ENCODE results near the gene AFDN.

Gene AFDN

GRCh38 chr6:167838207-167838748 lies 11.6 kb downstream of the AFDN start:
- H3K27ac ChIP-seq: peak overlapping the region; percentile 5; the same call in 1 of the 2 replicates
- TF ChIP-seq, protein P1, sequence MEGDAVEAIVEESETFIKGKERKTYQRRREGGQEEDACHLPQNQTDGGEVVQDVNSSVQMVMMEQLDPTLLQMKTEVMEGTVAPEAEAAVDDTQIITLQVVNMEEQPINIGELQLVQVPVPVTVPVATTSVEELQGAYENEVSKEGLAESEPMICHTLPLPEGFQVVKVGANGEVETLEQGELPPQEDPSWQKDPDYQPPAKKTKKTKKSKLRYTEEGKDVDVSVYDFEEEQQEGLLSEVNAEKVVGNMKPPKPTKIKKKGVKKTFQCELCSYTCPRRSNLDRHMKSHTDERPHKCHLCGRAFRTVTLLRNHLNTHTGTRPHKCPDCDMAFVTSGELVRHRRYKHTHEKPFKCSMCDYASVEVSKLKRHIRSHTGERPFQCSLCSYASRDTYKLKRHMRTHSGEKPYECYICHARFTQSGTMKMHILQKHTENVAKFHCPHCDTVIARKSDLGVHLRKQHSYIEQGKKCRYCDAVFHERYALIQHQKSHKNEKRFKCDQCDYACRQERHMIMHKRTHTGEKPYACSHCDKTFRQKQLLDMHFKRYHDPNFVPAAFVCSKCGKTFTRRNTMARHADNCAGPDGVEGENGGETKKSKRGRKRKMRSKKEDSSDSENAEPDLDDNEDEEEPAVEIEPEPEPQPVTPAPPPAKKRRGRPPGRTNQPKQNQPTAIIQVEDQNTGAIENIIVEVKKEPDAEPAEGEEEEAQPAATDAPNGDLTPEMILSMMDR (conservative IDR thresholded peaks at IDR 0.05): no peak

DNA sequence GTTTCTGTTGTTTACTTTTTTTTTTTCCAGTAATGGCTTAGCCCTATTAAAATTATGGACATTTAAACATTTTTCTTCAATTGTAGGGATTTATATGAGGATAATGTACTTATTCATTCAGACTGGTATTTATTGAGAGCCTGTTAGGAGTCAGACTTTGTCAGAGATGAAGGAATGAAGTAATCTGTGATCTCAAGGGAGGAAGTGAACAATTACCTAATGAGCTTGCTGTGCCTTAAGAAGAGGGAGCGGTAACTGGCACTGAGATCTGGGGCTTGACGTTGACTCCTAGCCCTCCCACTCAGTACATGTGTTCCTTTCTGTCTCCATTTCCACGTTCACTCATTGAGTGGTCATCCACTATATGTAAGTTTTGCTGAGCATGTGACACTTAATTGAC lies 12.6 kb downstream of the AFDN start:
- TF ChIP-seq, protein P1 (conservative IDR thresholded peaks at IDR 0.05): no peak
- H3K27ac ChIP-seq: no peak overlapping the region; the same call in 1 of the 2 replicates

- no peak overlapping the region; the same call in 1 of the 2 replicates for H3K27ac ChIP-seq
- TF ChIP-seq, protein P1 (conservative IDR thresholded peaks at IDR 0.05): no peak
These were observed 13.0 kb downstream of the AFDN start for GRCh38 chr6:167839755-167840154.

DNA sequence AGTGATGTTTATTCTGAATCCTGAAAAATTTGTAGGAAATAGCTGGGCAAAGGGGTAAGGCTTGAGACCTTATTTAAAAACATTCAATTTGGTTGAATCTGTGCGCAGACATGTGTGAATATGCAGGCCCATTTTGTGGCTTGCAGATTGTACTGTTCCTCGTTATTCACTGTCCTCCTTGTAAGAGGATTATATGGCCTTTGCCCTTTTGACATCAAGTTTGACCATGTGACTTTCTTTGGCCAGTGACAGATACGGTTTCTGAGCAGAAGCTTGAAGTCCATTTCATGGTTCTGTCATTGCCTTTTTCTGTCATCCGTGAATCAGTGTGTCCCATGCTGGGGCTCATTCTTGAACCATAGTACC lies 13.4 kb downstream of the AFDN start:
- TF ChIP-seq, protein P1 (conservative IDR thresholded peaks at IDR 0.05): no peak
- no peak overlapping the region; the same call in 1 of the 2 replicates for H3K27ac ChIP-seq

GRCh38 chr6:167840526-167841179 lies 13.9 kb downstream of the AFDN start:
- no peak overlapping the region for H3K27ac ChIP-seq
- TF ChIP-seq, protein P1 (conservative IDR thresholded peaks at IDR 0.05): no peak

- TF ChIP-seq, protein P1 (conservative IDR thresholded peaks at IDR 0.05): no peak
- H3K27ac ChIP-seq: no peak overlapping the region
These were observed 15.3 kb downstream of the AFDN start for GRCh38 chr6:167841981-167842380.

DNA sequence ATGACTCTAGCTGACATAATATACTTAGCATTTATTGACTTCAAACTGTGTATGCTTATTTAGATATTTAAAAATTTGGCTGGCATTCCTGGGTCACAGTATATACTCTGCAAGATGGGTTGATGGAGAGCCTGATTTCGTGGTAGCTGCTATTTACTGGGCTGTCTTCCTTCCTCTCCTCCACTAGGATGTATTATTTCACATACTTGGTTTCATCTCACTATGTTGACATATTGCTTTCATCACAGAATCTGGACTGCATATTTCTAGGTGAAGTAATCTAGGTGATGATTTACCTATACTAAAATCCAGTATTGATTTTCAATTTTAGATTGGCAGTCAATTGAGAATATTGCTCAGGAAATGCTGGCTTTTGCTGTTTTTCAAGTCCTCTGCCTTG lies 15.7 kb downstream of the AFDN start:
- H3K27ac ChIP-seq: no peak overlapping the region
- TF ChIP-seq, protein P1 (conservative IDR thresholded peaks at IDR 0.05): no peak
